OCI-LY7 (cell line): ENCODE measurements around the gene SLC45A3.

ENCODE experiments used
- EZH2phosphoT487 ChIP-seq: fragments of 200-600 bp; sonication (generic); IDR thresholded peaks from 2 replicates; pipeline ENCODE4 v1.6.1; 2018; ENCODE audit warnings: low read depth, borderline replicate concordance, mild to moderate bottlenecking, mixed run types, antibody characterized with exemption, low read length, moderate library complexity, mixed read lengths
- TF ChIP-seq, protein P1 (sequence below): fragments of 200-600 bp; sonication (generic); conservative IDR thresholded peaks from 2 replicates; pipeline ENCODE4 v1.5.1; 2014; ENCODE audit warnings: mild to moderate bottlenecking, antibody characterized with exemption, low read length, moderate library complexity, mixed read lengths

DNA sequence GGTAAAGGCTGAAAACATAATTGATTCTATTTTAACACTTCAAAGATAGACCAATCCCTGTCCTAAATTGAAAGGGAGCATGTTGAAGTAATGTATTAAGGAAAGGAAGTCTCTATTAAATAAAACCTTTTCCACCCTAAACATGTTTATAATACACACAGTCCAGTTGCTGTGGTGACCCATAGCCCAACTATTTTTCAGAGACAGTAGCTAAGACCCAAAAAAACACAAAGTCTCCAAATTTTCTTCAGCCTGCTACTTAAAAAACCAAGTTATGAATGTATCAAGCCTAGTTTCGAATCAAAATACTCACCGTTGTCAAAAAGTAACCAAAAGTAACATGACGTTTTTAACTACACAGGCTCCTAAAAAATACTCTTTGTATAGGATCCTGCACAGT is 50.1 kb downstream of the SLC45A3 start:
- TF ChIP-seq, protein P1, sequence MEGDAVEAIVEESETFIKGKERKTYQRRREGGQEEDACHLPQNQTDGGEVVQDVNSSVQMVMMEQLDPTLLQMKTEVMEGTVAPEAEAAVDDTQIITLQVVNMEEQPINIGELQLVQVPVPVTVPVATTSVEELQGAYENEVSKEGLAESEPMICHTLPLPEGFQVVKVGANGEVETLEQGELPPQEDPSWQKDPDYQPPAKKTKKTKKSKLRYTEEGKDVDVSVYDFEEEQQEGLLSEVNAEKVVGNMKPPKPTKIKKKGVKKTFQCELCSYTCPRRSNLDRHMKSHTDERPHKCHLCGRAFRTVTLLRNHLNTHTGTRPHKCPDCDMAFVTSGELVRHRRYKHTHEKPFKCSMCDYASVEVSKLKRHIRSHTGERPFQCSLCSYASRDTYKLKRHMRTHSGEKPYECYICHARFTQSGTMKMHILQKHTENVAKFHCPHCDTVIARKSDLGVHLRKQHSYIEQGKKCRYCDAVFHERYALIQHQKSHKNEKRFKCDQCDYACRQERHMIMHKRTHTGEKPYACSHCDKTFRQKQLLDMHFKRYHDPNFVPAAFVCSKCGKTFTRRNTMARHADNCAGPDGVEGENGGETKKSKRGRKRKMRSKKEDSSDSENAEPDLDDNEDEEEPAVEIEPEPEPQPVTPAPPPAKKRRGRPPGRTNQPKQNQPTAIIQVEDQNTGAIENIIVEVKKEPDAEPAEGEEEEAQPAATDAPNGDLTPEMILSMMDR: no peak
- TF ChIP-seq EZH2phosphoT487: no peak
